ENCODE measurements around the gene SLC6A15.
A peak's percentile ranks its signal among the peaks of the same experiment; 100 is the strongest.

Gene SLC6A15

DNA sequence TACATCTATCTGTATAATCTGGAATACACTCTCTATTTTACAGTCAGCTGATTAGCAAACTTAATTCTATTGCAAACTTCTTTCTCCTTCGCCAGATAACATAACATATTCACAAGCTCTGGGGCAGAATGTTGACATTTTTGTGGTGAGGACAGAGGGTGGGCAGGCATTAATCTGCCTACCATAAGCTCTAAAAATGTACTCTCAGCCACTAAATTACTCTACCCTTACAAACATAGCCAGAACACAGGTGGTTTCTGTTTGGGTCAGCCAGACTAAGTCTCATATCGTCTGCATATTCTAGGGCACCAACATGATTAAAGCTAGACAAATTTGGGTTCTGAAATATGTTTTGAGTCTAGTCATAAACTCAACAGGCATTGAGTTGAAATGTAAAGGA lies 90.1 kb downstream of the SLC6A15 start:
- H3K27ac ChIP-seq (ENCODE audit: low read depth, low read length): no peak overlapping the region

DNA sequence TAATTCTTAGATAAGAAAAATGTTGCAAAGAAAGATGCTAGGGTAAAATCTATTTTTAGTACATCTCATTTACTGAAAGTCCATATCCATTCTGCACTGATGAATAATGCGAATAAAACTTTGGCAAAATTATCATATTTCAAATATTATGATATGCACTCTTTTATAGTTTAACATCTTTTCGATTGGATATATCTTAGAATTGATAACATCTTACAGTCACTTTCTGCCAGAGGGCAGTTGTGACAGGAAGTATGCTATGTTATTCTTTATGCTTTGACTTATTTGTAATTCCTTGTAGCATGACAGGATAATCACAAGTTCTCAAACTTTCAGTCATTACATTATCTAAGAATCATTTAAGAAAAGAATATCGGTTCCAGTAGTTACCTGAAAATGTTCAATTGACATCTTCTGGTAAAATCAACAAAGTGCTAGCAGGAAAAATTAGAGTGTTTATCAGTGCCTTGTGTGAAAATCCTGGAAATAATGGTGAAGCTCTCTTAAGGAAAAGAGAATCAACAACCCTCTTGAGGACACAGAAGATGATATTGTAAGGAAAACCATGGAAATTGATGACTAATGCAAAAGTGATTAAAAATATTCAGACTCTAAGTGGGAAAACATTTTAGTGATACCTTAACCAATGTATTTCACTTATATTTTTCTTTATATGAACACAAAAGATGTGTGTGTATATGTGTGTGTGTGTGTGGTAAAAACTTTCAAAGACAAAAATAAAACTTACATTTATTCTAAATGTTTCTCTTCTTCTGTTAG lies 95.5 kb downstream of the SLC6A15 start:
- TF ChIP-seq CTCF (IDR thresholded peaks at IDR 0.05; ENCODE audit: low read depth, low read length, poor library complexity, severe bottlenecking) (no peak), EZH2phosphoT487 (IDR thresholded peaks at IDR 0.05; ENCODE audit: borderline replicate concordance, low read length) (no peak)
- H3K79me2 ChIP-seq (ENCODE audit: control insufficient read depth, low read length): no peaks in the 10 kb centered on the region
- no peak overlapping the region for H3K4me2 ChIP-seq (ENCODE audit: low read length)
- H3K4me3 ChIP-seq (ENCODE audit: low read length): no peak overlapping the region
- no peaks in the 10 kb centered on the region for H3K9me3 ChIP-seq (ENCODE audit: control insufficient read depth, insufficient read depth, low read length)
- H3K27ac ChIP-seq (ENCODE audit: low read depth, low read length): no peak overlapping the region
- H4K20me1 ChIP-seq (ENCODE audit: control insufficient read depth, insufficient read depth, low read depth, low read length): no peaks in the 10 kb centered on the region
- H3K36me3 ChIP-seq (ENCODE audit: control insufficient read depth, low read length): no peaks in the 10 kb centered on the region
- no peaks in the 10 kb centered on the region for H3K9me2 ChIP-seq (replicated peaks; ENCODE audit: control insufficient read depth, low read length)
- H3K4me1 ChIP-seq (ENCODE audit: control insufficient read depth, low read length): peaks cover 2% of the 10 kb centered on the region; the same call in 1 of the 2 replicates
- H3F3A ChIP-seq (ENCODE audit: control insufficient read depth, insufficient read depth): no peaks in the 10 kb centered on the region
- H3K27me3 ChIP-seq (ENCODE audit: control insufficient read depth, low read length): no peaks in the 10 kb centered on the region

More for the DNA sequence above, 90.1 kb downstream of the SLC6A15 start:
- no peak overlapping the region for H3K4me3 ChIP-seq (ENCODE audit: low read length)
- peaks cover 49% of the 10 kb centered on the region for H3K4me1 ChIP-seq (ENCODE audit: control insufficient read depth, low read length)
- no peaks in the 10 kb centered on the region for H3K36me3 ChIP-seq (ENCODE audit: control insufficient read depth, low read length)
- H3K9me2 ChIP-seq (replicated peaks; ENCODE audit: control insufficient read depth, low read length): no peaks in the 10 kb centered on the region
- no peaks in the 10 kb centered on the region for H3K27me3 ChIP-seq (ENCODE audit: control insufficient read depth, low read length)
- H3F3A ChIP-seq (ENCODE audit: control insufficient read depth, insufficient read depth): peaks cover 2% of the 10 kb centered on the region; the same call in 1 of the 2 replicates
- TF ChIP-seq CTCF (IDR thresholded peaks at IDR 0.05; ENCODE audit: low read depth, low read length, poor library complexity, severe bottlenecking) (no peak), EZH2phosphoT487 (IDR thresholded peaks at IDR 0.05; ENCODE audit: borderline replicate concordance, low read length) (no peak)
- H4K20me1 ChIP-seq (ENCODE audit: control insufficient read depth, insufficient read depth, low read depth, low read length): no peaks in the 10 kb centered on the region
- no peaks in the 10 kb centered on the region for H3K9me3 ChIP-seq (ENCODE audit: control insufficient read depth, insufficient read depth, low read length)
- H3K4me2 ChIP-seq (ENCODE audit: low read length): peak overlapping the region; percentile 9; the same call in 1 of the 2 replicates
- H3K79me2 ChIP-seq (ENCODE audit: control insufficient read depth, low read length): no peaks in the 10 kb centered on the region

GRCh38 chr12:84814664-84815245 lies 97.8 kb downstream of the SLC6A15 start:
- TF ChIP-seq CTCF (IDR thresholded peaks at IDR 0.05; ENCODE audit: low read depth, low read length, poor library complexity, severe bottlenecking) (no peak), EZH2phosphoT487 (IDR thresholded peaks at IDR 0.05; ENCODE audit: borderline replicate concordance, low read length) (no peak)
- Histone ChIP-seq H3K9me3 (ENCODE audit: control insufficient read depth, insufficient read depth, low read length) (no peaks in the 10 kb centered on the region), H3K4me2 (ENCODE audit: low read length) (no peak overlapping the region)

More at GRCh38 chr12:84814664-84815245, 97.8 kb downstream of the SLC6A15 start:
- H3K36me3 ChIP-seq (ENCODE audit: control insufficient read depth, low read length): no peaks in the 10 kb centered on the region
- no peaks in the 10 kb centered on the region for H3K4me1 ChIP-seq (ENCODE audit: control insufficient read depth, low read length)
- no peaks in the 10 kb centered on the region for H4K20me1 ChIP-seq (ENCODE audit: control insufficient read depth, insufficient read depth, low read depth, low read length)
- H3K4me3 ChIP-seq (ENCODE audit: low read length): no peak overlapping the region
- no peaks in the 10 kb centered on the region for H3K9me2 ChIP-seq (replicated peaks; ENCODE audit: control insufficient read depth, low read length)
- no peaks in the 10 kb centered on the region for H3F3A ChIP-seq (ENCODE audit: control insufficient read depth, insufficient read depth)
- H3K27ac ChIP-seq (ENCODE audit: low read depth, low read length): no peak overlapping the region
- H3K79me2 ChIP-seq (ENCODE audit: control insufficient read depth, low read length): no peaks in the 10 kb centered on the region
- no peaks in the 10 kb centered on the region for H3K27me3 ChIP-seq (ENCODE audit: control insufficient read depth, low read length)

All from DOHH2 (cell line).